IMR-90 (cell line): Measurements from ENCODE around the gene NUP98. TPM values are rescaled to one million over a fixed set of nuclear protein-coding genes. Genes with fewer than 3 reads are reported as not detected.

ENCODE experiments used
- ATAC-seq: fragments of 200-7000 bp; cut with Tn5 transposase; 2 replicates; pipeline ENCODE4 v1.9.1; 2020; ENCODE audit warnings: low read depth, mild to moderate bottlenecking, moderate library complexity
- BruUV-seq: library from RNA; stranded (reverse); fragments of 400-500 nt; replicated peaks from 2 replicates; lab custom pipeline; 2021; lab: Mats Ljungman, UMichigan
- CTCF ChIA-PET: fragments of 300-600 bp; formaldehyde crosslinking; extraction: SDS; loops from one replicate; lab custom pipeline; 2021; ENCODE audit warnings: antibody characterized with exemption; lab: Yijun Ruan, JAX
- POLR2A ChIA-PET: fragments of 300-600 bp; sonication (Branson Sonifier 250); formaldehyde crosslinking; loops from one replicate; lab custom pipeline; 2022; ENCODE audit warnings: antibody characterized with exemption; ENCODE audit not compliant: unreplicated experiment; lab: Charles Lee
- DNase-seq: peaks from one replicate; pipeline ENCODE4 v3.0.0; 2013
- H2AFZ ChIP-seq: replicated peaks from 2 replicates; pipeline ENCODE3; 2013; ENCODE audit warnings: low read length, mild to moderate bottlenecking; ENCODE audit not compliant: poor library complexity
- H2AK5ac ChIP-seq: 2 replicates; pipeline ENCODE4 v1.6.1; 2013; ENCODE audit warnings: low read depth, low read length, inconsistent platforms
- H2AK9ac ChIP-seq: replicated peaks from 2 replicates; pipeline ENCODE3; 2013; ENCODE audit warnings: mild to moderate bottlenecking, low read depth, low read length, moderate library complexity; ENCODE audit not compliant: poor library complexity
- H2BK120ac ChIP-seq: 2 replicates; pipeline ENCODE4 v1.6.1; 2013; ENCODE audit warnings: low read depth, low read length, inconsistent platforms
- H2BK15ac ChIP-seq: 3 replicates; pipeline ENCODE4 v1.6.1; 2013; ENCODE audit warnings: low read depth, low read length, inconsistent platforms
- H2BK20ac ChIP-seq: 2 replicates; pipeline ENCODE4 v1.6.1; 2013; ENCODE audit warnings: low read depth, mild to moderate bottlenecking, inconsistent platforms, low read length, moderate library complexity
- H2BK5ac ChIP-seq: 2 replicates; pipeline ENCODE4 v1.6.1; 2013; ENCODE audit warnings: mild to moderate bottlenecking, low read depth, low read length, inconsistent platforms; ENCODE audit not compliant: poor library complexity, severe bottlenecking
- H3K14ac ChIP-seq: replicated peaks from 2 replicates; pipeline ENCODE4 v1.6.1; 2013; ENCODE audit warnings: low read depth, low read length, inconsistent platforms
- H3K18ac ChIP-seq: 2 replicates; pipeline ENCODE4 v1.6.1; 2013; ENCODE audit warnings: low read depth, low read length, control low read depth
- H3K23ac ChIP-seq: 2 replicates; pipeline ENCODE4 v1.6.1; 2013; ENCODE audit warnings: low read depth, low read length, inconsistent platforms
- H3K27ac ChIP-seq: 2 replicates; pipeline ENCODE4 v1.5.1; 2013; ENCODE audit warnings: mild to moderate bottlenecking, control low read depth, low read length; ENCODE audit not compliant: insufficient read depth
- H3K27me3 ChIP-seq: 2 replicates; pipeline ENCODE4 v1.6.1; 2013; ENCODE audit warnings: low read length; ENCODE audit not compliant: control insufficient read depth, insufficient read depth
- H3K36me3 ChIP-seq: 2 replicates; pipeline ENCODE4 v1.6.1; 2013; ENCODE audit warnings: low read length, mixed read lengths; ENCODE audit not compliant: control insufficient read depth, insufficient read depth
- H3K4ac ChIP-seq: 2 replicates; pipeline ENCODE4 v1.6.1; 2013; ENCODE audit warnings: low read depth, low read length, inconsistent platforms
- H3K4me1 ChIP-seq: 2 replicates; pipeline ENCODE4 v1.6.1; 2013; ENCODE audit warnings: low read length, mixed read lengths; ENCODE audit not compliant: control insufficient read depth, insufficient read depth
- H3K4me2 ChIP-seq: 2 replicates; pipeline ENCODE4 v1.6.1; 2013; ENCODE audit warnings: low read depth, mild to moderate bottlenecking, control low read depth, low read length, moderate library complexity
- H3K4me3 ChIP-seq: 2 replicates; pipeline ENCODE4 v1.5.1; 2013; ENCODE audit warnings: low read depth, mild to moderate bottlenecking, control low read depth, low read length, moderate library complexity; ENCODE audit not compliant: insufficient read depth
- H3K56ac ChIP-seq: 2 replicates; pipeline ENCODE4 v1.6.1; 2013; ENCODE audit warnings: low read length, inconsistent platforms; ENCODE audit not compliant: insufficient read depth; ENCODE audit errors: extremely low read depth
- H3K79me1 ChIP-seq, 2 experiments: 2 replicates each; pipeline ENCODE4 v1.6.1; 2013; ENCODE audit warnings: low read length in 2 of 2, inconsistent platforms in 1 of 2, low read depth in 1 of 2
- H3K9ac ChIP-seq: 2 replicates; pipeline ENCODE4 v1.6.1; 2013; ENCODE audit warnings: low read depth, low read length, control low read depth
- H3K9me1 ChIP-seq: 2 replicates; pipeline ENCODE4 v1.6.1; 2013; ENCODE audit warnings: low read length, inconsistent platforms; ENCODE audit not compliant: insufficient read depth
- H3K9me3 ChIP-seq: 2 replicates; pipeline ENCODE4 v1.6.1; 2013; ENCODE audit warnings: low read length; ENCODE audit not compliant: control insufficient read depth, insufficient read depth
- H4K20me1 ChIP-seq: 2 replicates; pipeline ENCODE4 v1.6.1; 2013; ENCODE audit warnings: low read length, inconsistent platforms; ENCODE audit not compliant: insufficient read depth
- H4K5ac ChIP-seq: 2 replicates; pipeline ENCODE4 v1.6.1; 2013; ENCODE audit warnings: mild to moderate bottlenecking, low read depth, low read length, control low read depth
- H4K8ac ChIP-seq, 2 experiments: 2 replicates each; pipeline ENCODE4 v1.6.1; 2013; ENCODE audit warnings: low read depth in 2 of 2, low read length in 2 of 2, control low read depth in 1 of 2, inconsistent platforms in 1 of 2
- H4K91ac ChIP-seq: 2 replicates; pipeline ENCODE4 v1.6.1; 2013; ENCODE audit warnings: low read depth, low read length, inconsistent platforms; ENCODE audit not compliant: insufficient read depth
- BHLHE40 ChIP-seq: fragments of 150-350 bp; IDR thresholded peaks from 2 replicates; pipeline ENCODE4 v1.6.1; 2016; ENCODE audit warnings: mild to moderate bottlenecking, low read depth, low read length
- CEBPB ChIP-seq: IDR thresholded peaks from 2 replicates; pipeline ENCODE4 v1.6.1; 2012; ENCODE audit warnings: low read depth, low read length, improper control_type of control experiment
- MXI1 ChIP-seq: IDR thresholded peaks from 2 replicates; pipeline ENCODE4 v1.6.1; 2012; ENCODE audit warnings: low read depth, mild to moderate bottlenecking, low read length, moderate library complexity, borderline replicate concordance
- NFE2L2 ChIP-seq: fragments of 150-350 bp; IDR thresholded peaks from 2 replicates; pipeline ENCODE4 v1.6.1; 2016; ENCODE audit warnings: low read depth, mild to moderate bottlenecking, low read length
- POLR2A ChIP-seq: IDR thresholded peaks from 2 replicates; pipeline ENCODE4 v1.6.1; 2012; ENCODE audit warnings: mild to moderate bottlenecking, low read depth, low read length
- RCOR1 ChIP-seq: IDR thresholded peaks from 2 replicates; pipeline ENCODE4 v1.6.1; 2012; ENCODE audit warnings: mild to moderate bottlenecking, low read length, improper control_type of control experiment; ENCODE audit not compliant: insufficient replicate concordance
- RFX5 ChIP-seq: IDR thresholded peaks from 2 replicates; pipeline ENCODE4 v1.8.0; 2012; ENCODE audit warnings: low read depth, mild to moderate bottlenecking, low read length, moderate library complexity
- SMC3 ChIP-seq: fragments of 150-350 bp; IDR thresholded peaks from 2 replicates; pipeline ENCODE4 v1.6.1; 2016; ENCODE audit warnings: low read depth, mild to moderate bottlenecking, antibody characterized with exemption, low read length, moderate library complexity
- WGBS, 2 experiments: methylation state at CpG; one replicate each; pipeline versions ENCODE4 v1.1.5 to v1.1.7; 2013; ENCODE audit warnings: missing lambda C conversion rate in 2 of 2; ENCODE audit not compliant: insufficient read length in 1 of 2; ENCODE audit errors: extremely low coverage in 2 of 2; 5-methylcytosine and 5-hydroxymethylcytosine counted together
- dilution Hi-C: fragments of 300-500 bp; cut with HindIII; formaldehyde crosslinking; loops from one replicate; pipeline ENCODE4 v1.14.3; 2018; ENCODE audit warnings: low sequenced_read_pairs; ENCODE audit not compliant: unreplicated experiment
- in situ Hi-C: fragments of 300-500 bp; cut with MboI; formaldehyde crosslinking; loops from 3 replicates; pipeline ENCODE4 v1.14.3; 2019; ENCODE audit warnings: low sequenced_read_pairs, inconsistent platforms, mixed read lengths
- intact Hi-C: fragments of 100-400 bp; cut with micrococcal nuclease; formaldehyde crosslinking; loops from 2 replicates; pipeline ENCODE4 v1.10.0; 2022
- polyA plus RNA-seq, 3 experiments: library from polyadenylated mRNA; depleted of rRNA; stranded (reverse); fragments of >200 nt; gene quantifications; 2 replicates each; pipeline ENCODE4 v1.2.3, GENCODE V29; 2012; ENCODE audit warnings: low replicate concordance in 1 of 3
- total RNA-seq: library from RNA; depleted of rRNA; stranded (reverse); fragments of >200 nt; gene quantifications from 2 replicates; pipeline ENCODE4 v1.2.3, GENCODE V29; 2012
- TF ChIP-seq, protein P1 (sequence below): conservative IDR thresholded peaks from 2 replicates; pipeline ENCODE4 v1.5.1; 2012; ENCODE audit warnings: mild to moderate bottlenecking, low read depth, low read length, improper control_type of control experiment
- TF ChIP-seq, protein P2 (sequence below): fragments of 150-350 bp; IDR thresholded peaks from 2 replicates; pipeline ENCODE4 v1.6.1; 2017; ENCODE audit warnings: mild to moderate bottlenecking, antibody characterized with exemption, low read length, low read depth
- TF ChIP-seq, protein P3 (sequence below): fragments of 150-350 bp; IDR thresholded peaks from 2 replicates; pipeline ENCODE4 v1.6.1; 2016; ENCODE audit warnings: low read depth, mild to moderate bottlenecking, low read length, moderate library complexity, borderline replicate concordance

Gene NUP98
- total and polyA plus RNA-seq, 2 of the 4 experiments (the other 2 are of a cell fraction) = 103 to 138 TPM

DNA sequence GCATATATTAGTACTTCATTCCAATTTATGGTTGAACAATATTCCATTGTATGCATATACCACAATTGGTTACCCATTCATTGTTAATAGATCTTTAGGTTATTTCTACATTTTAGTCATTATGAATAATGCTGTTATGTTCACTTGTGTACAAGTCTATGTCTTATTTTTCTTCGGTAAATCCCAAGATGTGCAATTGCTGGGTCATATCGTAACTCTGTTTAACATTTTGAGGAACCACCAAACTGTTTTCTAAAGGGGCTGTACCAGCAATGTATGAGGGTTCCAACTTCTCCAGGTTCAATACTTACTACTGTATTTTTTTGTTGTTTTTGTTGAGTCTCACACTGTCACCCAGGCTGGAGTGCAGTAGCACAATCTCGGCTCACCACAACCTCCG lies 33.1 kb downstream of the NUP98 start:
- dilution Hi-C loops (no loop called here), in situ Hi-C loops (no loop called here), intact Hi-C loops (no loop called here)
- ChIA-PET CTCF (no interaction called here), POLR2A (no interaction called here)
- no peak overlapping the region for H3K9ac ChIP-seq
- DNase-seq = no peak
- H2BK120ac ChIP-seq = no peak overlapping the region
- BruUV-seq = no TSS peak
- no peaks in the 10 kb centered on the region for H3K4me1 ChIP-seq
- no CpG with 5 or more reads among the region's 4 CpGs for WGBS, 2 experiments
- no peak overlapping the region for H2BK15ac ChIP-seq
- H4K5ac ChIP-seq = no peak overlapping the region
- H2AK9ac ChIP-seq = no peak overlapping the region
- H4K8ac ChIP-seq = no peak overlapping the region
- no peaks in the 10 kb centered on the region for H3K9me3 ChIP-seq
- H4K20me1 ChIP-seq = no peaks in the 10 kb centered on the region
- TF ChIP-seq RFX5 (no peak), RCOR1 (no peak), MXI1 (no peak), NFE2L2 (no peak), CEBPB (no peak), BHLHE40 (no peak), POLR2A (no peak), SMC3 (no peak)
- TF ChIP-seq, protein P1, sequence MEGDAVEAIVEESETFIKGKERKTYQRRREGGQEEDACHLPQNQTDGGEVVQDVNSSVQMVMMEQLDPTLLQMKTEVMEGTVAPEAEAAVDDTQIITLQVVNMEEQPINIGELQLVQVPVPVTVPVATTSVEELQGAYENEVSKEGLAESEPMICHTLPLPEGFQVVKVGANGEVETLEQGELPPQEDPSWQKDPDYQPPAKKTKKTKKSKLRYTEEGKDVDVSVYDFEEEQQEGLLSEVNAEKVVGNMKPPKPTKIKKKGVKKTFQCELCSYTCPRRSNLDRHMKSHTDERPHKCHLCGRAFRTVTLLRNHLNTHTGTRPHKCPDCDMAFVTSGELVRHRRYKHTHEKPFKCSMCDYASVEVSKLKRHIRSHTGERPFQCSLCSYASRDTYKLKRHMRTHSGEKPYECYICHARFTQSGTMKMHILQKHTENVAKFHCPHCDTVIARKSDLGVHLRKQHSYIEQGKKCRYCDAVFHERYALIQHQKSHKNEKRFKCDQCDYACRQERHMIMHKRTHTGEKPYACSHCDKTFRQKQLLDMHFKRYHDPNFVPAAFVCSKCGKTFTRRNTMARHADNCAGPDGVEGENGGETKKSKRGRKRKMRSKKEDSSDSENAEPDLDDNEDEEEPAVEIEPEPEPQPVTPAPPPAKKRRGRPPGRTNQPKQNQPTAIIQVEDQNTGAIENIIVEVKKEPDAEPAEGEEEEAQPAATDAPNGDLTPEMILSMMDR = no peak
- TF ChIP-seq, protein P2, sequence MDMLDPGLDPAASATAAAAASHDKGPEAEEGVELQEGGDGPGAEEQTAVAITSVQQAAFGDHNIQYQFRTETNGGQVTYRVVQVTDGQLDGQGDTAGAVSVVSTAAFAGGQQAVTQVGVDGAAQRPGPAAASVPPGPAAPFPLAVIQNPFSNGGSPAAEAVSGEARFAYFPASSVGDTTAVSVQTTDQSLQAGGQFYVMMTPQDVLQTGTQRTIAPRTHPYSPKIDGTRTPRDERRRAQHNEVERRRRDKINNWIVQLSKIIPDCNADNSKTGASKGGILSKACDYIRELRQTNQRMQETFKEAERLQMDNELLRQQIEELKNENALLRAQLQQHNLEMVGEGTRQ = no peak
- TF ChIP-seq, protein P3, sequence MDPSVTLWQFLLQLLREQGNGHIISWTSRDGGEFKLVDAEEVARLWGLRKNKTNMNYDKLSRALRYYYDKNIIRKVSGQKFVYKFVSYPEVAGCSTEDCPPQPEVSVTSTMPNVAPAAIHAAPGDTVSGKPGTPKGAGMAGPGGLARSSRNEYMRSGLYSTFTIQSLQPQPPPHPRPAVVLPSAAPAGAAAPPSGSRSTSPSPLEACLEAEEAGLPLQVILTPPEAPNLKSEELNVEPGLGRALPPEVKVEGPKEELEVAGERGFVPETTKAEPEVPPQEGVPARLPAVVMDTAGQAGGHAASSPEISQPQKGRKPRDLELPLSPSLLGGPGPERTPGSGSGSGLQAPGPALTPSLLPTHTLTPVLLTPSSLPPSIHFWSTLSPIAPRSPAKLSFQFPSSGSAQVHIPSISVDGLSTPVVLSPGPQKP = no peak
- no peak overlapping the region for H3K27ac ChIP-seq
- H3K79me1 ChIP-seq = peaks cover 5 to 10% of the 10 kb centered on the region in 2 experiments; a peak in 3 of 4 replicates
- no peak overlapping the region for H3K14ac ChIP-seq
- no peak overlapping the region for H4K91ac ChIP-seq
- no peak overlapping the region for H3K23ac ChIP-seq
- no peak overlapping the region for H3K4ac ChIP-seq
- H3K36me3 ChIP-seq = peaks cover 57% of the 10 kb centered on the region
- H3K4me3 ChIP-seq = no peak overlapping the region
- H2AK5ac ChIP-seq = no peak overlapping the region
- H2AFZ ChIP-seq = no peak overlapping the region
- no peak overlapping the region for H3K56ac ChIP-seq
- no peak overlapping the region for H3K18ac ChIP-seq
- no peak overlapping the region for H2BK20ac ChIP-seq
- no peak overlapping the region for H2BK5ac ChIP-seq
- ATAC-seq = no peak
- no peaks in the 10 kb centered on the region for H3K9me1 ChIP-seq
- H3K4me2 ChIP-seq = no peak overlapping the region
- no peaks in the 10 kb centered on the region for H3K27me3 ChIP-seq
